Osteocyte (in vitro differentiated cells): ENCODE results near the gene GOLPH3. TPM values are rescaled to one million over a fixed set of nuclear protein-coding genes. Genes with fewer than 3 reads are reported as not detected.

Experiments used
- DNase-seq: peaks from one replicate; pipeline ENCODE4 v3.0.0; 2021; ENCODE audit warnings: mixed read lengths; ENCODE audit not compliant: unreplicated experiment; ENCODE audit errors: extremely low spot score
- H3K27ac Mint-ChIP-seq: one replicate; pipeline ENCODE4 v1.8.0; 2021; ENCODE audit warnings: mild to moderate bottlenecking, mixed read lengths; ENCODE audit not compliant: unreplicated experiment
- H3K27me3 Mint-ChIP-seq: one replicate; pipeline ENCODE4 v1.8.0; 2021; ENCODE audit warnings: mixed read lengths; ENCODE audit not compliant: unreplicated experiment
- H3K36me3 Mint-ChIP-seq: one replicate; pipeline ENCODE4 v1.8.0; 2021; ENCODE audit warnings: mixed read lengths; ENCODE audit not compliant: unreplicated experiment
- H3K4me1 Mint-ChIP-seq: one replicate; pipeline ENCODE4 v1.8.0; 2021; ENCODE audit warnings: mixed read lengths; ENCODE audit not compliant: unreplicated experiment
- H3K4me3 Mint-ChIP-seq: one replicate; pipeline ENCODE4 v1.8.0; 2021; ENCODE audit warnings: mild to moderate bottlenecking, moderate library complexity, mixed read lengths; ENCODE audit not compliant: unreplicated experiment
- H3K9me3 Mint-ChIP-seq: one replicate; pipeline ENCODE4 v1.8.0; 2021; ENCODE audit warnings: mixed read lengths; ENCODE audit not compliant: unreplicated experiment
- total RNA-seq: library from RNA; stranded (reverse); gene quantifications from 2 replicates; pipeline ENCODE4 v1.2.1, GENCODE V29; 2021
- TF ChIP-seq, protein P1 (sequence below): fragments of 200-600 bp; sonication (generic); IDR thresholded peaks from 2 replicates; pipeline ENCODE4 v1.5.0; 2021; ENCODE audit warnings: antibody characterized with exemption, mild to moderate bottlenecking, moderate library complexity

The GOLPH3 gene
- total RNA-seq, 1 donor from 2014 or later: 91.2 TPM

DNA sequence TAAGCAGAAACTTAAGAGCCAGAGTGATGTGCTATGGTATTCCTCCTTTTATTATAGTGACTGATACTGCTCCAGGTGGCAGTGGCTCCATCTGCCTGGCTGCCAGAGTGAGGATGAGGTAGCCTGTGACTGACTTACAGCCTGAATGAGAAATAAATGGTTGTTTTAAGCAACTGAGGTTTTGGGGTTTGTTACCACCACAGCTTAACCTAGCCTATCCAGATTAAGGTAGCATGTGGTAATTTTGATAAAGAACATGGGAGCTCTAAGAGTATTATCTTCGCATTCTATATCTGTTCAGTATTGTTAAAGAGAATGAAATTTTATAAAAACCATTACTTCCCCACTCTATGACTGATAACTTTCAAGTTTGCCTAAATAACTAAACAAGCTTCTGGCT lies 39.0 kb downstream of the GOLPH3 start:
- Mint-ChIP-seq H3K4me3 (no peak overlapping the region), H3K27ac (no peak overlapping the region), H3K36me3 (peaks cover 32% of the 10 kb centered on the region), H3K4me1 (peaks cover 29% of the 10 kb centered on the region), H3K27me3 (no peaks in the 10 kb centered on the region), H3K9me3 (no peaks in the 10 kb centered on the region)
- TF ChIP-seq, protein P1, sequence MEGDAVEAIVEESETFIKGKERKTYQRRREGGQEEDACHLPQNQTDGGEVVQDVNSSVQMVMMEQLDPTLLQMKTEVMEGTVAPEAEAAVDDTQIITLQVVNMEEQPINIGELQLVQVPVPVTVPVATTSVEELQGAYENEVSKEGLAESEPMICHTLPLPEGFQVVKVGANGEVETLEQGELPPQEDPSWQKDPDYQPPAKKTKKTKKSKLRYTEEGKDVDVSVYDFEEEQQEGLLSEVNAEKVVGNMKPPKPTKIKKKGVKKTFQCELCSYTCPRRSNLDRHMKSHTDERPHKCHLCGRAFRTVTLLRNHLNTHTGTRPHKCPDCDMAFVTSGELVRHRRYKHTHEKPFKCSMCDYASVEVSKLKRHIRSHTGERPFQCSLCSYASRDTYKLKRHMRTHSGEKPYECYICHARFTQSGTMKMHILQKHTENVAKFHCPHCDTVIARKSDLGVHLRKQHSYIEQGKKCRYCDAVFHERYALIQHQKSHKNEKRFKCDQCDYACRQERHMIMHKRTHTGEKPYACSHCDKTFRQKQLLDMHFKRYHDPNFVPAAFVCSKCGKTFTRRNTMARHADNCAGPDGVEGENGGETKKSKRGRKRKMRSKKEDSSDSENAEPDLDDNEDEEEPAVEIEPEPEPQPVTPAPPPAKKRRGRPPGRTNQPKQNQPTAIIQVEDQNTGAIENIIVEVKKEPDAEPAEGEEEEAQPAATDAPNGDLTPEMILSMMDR: no peak
- DNase-seq: no peak

- TF ChIP-seq, protein P1: no peak
- Mint-ChIP-seq H3K9me3 (no peaks in the 10 kb centered on the region), H3K27ac (peak overlapping the region; percentile 35), H3K36me3 (peaks cover 27% of the 10 kb centered on the region), H3K27me3 (no peaks in the 10 kb centered on the region), H3K4me3 (no peak overlapping the region), H3K4me1 (peaks cover 45% of the 10 kb centered on the region)
- no peak for DNase-seq
These were observed 41.4 kb downstream of the GOLPH3 start for GRCh38 chr5:32132757-32133156.

DNA sequence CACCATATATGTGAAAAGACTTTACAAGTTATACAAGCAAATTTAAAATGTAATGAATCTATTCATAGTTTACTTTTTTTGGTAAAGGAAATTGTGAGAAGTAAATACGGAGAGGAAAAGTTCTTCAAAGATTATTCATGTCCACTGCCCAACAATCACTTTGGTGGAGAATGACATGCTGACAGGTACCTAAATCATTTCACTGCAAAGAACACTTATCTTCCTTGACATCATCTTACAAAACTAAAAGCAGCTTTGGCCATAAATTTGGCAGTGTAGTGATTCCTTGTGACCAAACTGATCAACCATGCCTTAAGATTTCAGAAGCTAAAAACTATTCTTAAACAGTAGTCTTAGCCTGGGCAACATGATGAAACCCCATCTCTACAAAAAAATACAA lies 42.5 kb downstream of the GOLPH3 start:
- TF ChIP-seq, protein P1: no peak
- no peak for DNase-seq
- no peaks in the 10 kb centered on the region for H3K27me3 Mint-ChIP-seq
- peaks cover 50% of the 10 kb centered on the region for H3K4me1 Mint-ChIP-seq
- no peak overlapping the region for H3K4me3 Mint-ChIP-seq
- H3K9me3 Mint-ChIP-seq: no peaks in the 10 kb centered on the region
- H3K36me3 Mint-ChIP-seq: peaks cover 28% of the 10 kb centered on the region
- H3K27ac Mint-ChIP-seq: no peak overlapping the region

DNA sequence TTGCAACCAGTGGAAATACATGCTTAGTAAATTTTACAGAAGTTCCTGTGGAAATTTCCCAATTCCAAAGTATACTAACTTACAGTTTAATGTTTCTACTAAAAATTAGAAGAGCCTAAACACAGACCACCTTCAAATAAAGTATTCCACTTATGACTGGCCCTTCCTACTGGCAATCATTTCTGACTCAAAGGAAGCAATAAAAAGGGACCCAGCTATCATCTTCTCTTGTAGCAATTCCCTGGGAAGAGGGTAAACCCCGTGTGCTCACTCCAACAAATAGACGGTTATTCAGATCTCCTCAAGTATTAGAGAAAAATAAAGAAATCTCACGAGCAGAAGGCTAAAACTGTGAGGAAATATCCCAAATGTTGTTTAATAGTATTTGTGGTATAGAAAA lies 43.3 kb downstream of the GOLPH3 start:
- Mint-ChIP-seq H3K4me1 (peaks cover 49% of the 10 kb centered on the region), H3K9me3 (no peaks in the 10 kb centered on the region), H3K36me3 (peaks cover 31% of the 10 kb centered on the region), H3K27ac (peak overlapping the region; percentile 63), H3K27me3 (no peaks in the 10 kb centered on the region), H3K4me3 (no peak overlapping the region)
- DNase-seq: no peak
- TF ChIP-seq, protein P1: no peak

- Mint-ChIP-seq H3K36me3 (peaks cover 31% of the 10 kb centered on the region), H3K27me3 (no peaks in the 10 kb centered on the region), H3K9me3 (no peaks in the 10 kb centered on the region), H3K27ac (peak overlapping the region; percentile 37), H3K4me3 (no peak overlapping the region), H3K4me1 (peaks cover 46% of the 10 kb centered on the region)
- TF ChIP-seq, protein P1: no peak
- no peak for DNase-seq
These were observed 45.0 kb downstream of the GOLPH3 start for GRCh38 chr5:32129074-32129598.
